Measurements from ENCODE around the gene FOXL2. TPM values are rescaled to one million over a fixed set of nuclear protein-coding genes. Genes with fewer than 3 reads are reported as not detected.

FOXL2 gene
- total RNA-seq, 1 donor from 2014 or later, result 0.12 TPM

GRCh38 chr3:138915503-138916498, 31.1 kb downstream of the FOXL2 start:
- no peaks in the 10 kb centered on the region for H3K9me3 Mint-ChIP-seq (ENCODE audit: low read depth)
- peak overlapping the region; percentile 86 for H3K4me3 Mint-ChIP-seq (ENCODE audit: low read depth)
- peak; percentile 86 for TF ChIP-seq CTCF (IDR thresholded peaks at IDR 0.05; ENCODE audit: unreplicated experiment)
- no peaks in the 10 kb centered on the region for H3K36me3 Mint-ChIP-seq (ENCODE audit: insufficient read depth)
- peak overlapping the region; percentile 95 for H3K27ac Mint-ChIP-seq
- H3K27me3 Mint-ChIP-seq, result peaks cover 4% of the 10 kb centered on the region
- peak; percentile 97 for DNase-seq (ENCODE audit: low spot score, unreplicated experiment)
- peaks cover 3% of the 10 kb centered on the region for H3K4me1 Mint-ChIP-seq (ENCODE audit: low read depth)

- Mint-ChIP-seq H3K9me3 (ENCODE audit: low read depth) (no peaks in the 10 kb centered on the region), H3K4me1 (ENCODE audit: low read depth) (peaks cover 3% of the 10 kb centered on the region), H3K4me3 (ENCODE audit: low read depth) (peak overlapping the region; percentile 86), H3K36me3 (ENCODE audit: insufficient read depth) (no peaks in the 10 kb centered on the region), H3K27ac (peak overlapping the region; percentile 66), H3K27me3 (peaks cover 4% of the 10 kb centered on the region)
- DNase-seq (ENCODE audit: low spot score, unreplicated experiment), result no peak
- TF ChIP-seq CTCF (IDR thresholded peaks at IDR 0.05; ENCODE audit: unreplicated experiment), result no peak
Observed at GRCh38 chr3:138914870-138915502, 32.0 kb downstream of the FOXL2 start.

DNA sequence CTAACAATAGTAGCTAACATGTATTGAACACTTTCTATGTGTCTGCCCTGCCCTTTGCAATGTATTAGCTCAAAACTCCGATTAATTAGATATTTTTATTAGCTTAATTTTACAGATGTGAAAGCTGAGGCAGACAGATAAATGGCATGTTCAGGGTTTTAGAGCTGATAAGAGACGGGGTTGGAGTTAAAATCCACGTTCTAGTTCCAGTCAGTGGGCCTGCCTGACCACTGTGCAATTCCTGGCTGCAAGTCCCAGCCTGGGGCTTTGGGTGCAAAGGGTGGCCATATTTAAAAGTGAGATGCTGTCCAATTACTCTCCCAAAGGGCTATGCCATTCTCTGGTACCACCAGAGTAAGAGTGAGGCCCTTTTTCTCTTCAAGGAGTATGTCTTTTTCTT, 33.2 kb downstream of the FOXL2 start:
- no peak overlapping the region for H3K4me3 Mint-ChIP-seq (ENCODE audit: low read depth)
- no peak overlapping the region for H3K27ac Mint-ChIP-seq
- H3K36me3 Mint-ChIP-seq (ENCODE audit: insufficient read depth), result no peaks in the 10 kb centered on the region
- H3K9me3 Mint-ChIP-seq (ENCODE audit: low read depth), result no peaks in the 10 kb centered on the region
- H3K27me3 Mint-ChIP-seq, result peaks cover 4% of the 10 kb centered on the region
- no peak for TF ChIP-seq CTCF (IDR thresholded peaks at IDR 0.05; ENCODE audit: unreplicated experiment)
- no peak for DNase-seq (ENCODE audit: low spot score, unreplicated experiment)
- peaks cover 3% of the 10 kb centered on the region for H3K4me1 Mint-ChIP-seq (ENCODE audit: low read depth)

- no peak overlapping the region for H3K4me3 Mint-ChIP-seq (ENCODE audit: low read depth)
- H3K27ac Mint-ChIP-seq, result no peak overlapping the region
- peaks cover 3% of the 10 kb centered on the region for H3K4me1 Mint-ChIP-seq (ENCODE audit: low read depth)
- peaks cover 4% of the 10 kb centered on the region for H3K27me3 Mint-ChIP-seq
- no peaks in the 10 kb centered on the region for H3K9me3 Mint-ChIP-seq (ENCODE audit: low read depth)
- DNase-seq (ENCODE audit: low spot score, unreplicated experiment), result no peak
- TF ChIP-seq CTCF (IDR thresholded peaks at IDR 0.05; ENCODE audit: unreplicated experiment), result no peak
- no peaks in the 10 kb centered on the region for H3K36me3 Mint-ChIP-seq (ENCODE audit: insufficient read depth)
Observed at GRCh38 chr3:138912237-138912636, 34.7 kb downstream of the FOXL2 start.

DNA sequence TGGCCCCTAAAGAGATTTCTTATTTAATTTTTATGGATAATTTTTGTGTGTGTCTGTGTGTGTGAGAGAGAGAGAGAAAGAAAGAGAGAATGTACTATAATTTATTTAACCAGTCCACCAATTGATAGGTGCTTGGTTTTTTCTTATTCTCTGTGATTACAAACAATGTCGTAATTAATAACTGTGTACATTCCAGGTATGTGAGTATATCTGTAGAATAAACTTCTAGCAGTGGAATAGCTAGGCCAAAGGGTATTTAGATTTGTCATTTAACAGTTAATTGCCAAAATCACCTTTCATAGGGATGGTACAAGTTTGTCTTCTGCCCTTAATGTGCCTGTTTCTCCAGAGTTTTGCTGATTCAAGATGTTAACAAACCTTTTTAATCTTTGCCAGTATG, 35.3 kb downstream of the FOXL2 start:
- Mint-ChIP-seq H3K36me3 (ENCODE audit: insufficient read depth) (peaks cover under 1% of the 10 kb centered on the region), H3K4me1 (ENCODE audit: low read depth) (peaks cover 3% of the 10 kb centered on the region), H3K4me3 (ENCODE audit: low read depth) (no peak overlapping the region), H3K27me3 (peaks cover 1% of the 10 kb centered on the region), H3K27ac (no peak overlapping the region), H3K9me3 (ENCODE audit: low read depth) (no peaks in the 10 kb centered on the region)
- no peak for TF ChIP-seq CTCF (IDR thresholded peaks at IDR 0.05; ENCODE audit: unreplicated experiment)
- DNase-seq (ENCODE audit: low spot score, unreplicated experiment), result no peak

All from progenitor cell of endocrine pancreas (in vitro differentiated cells).